HG03103 (cell line): ENCODE data around the gene C19orf12.

Source experiments
- ATAC-seq: cut with Tn5 transposase; IDR thresholded peaks from one replicate; pipeline ENCODE4 v1.9.1; 2021; ENCODE audit warnings: low read depth; ENCODE audit not compliant: unreplicated experiment

The C19orf12 gene

GRCh38 chr19:29714953-29715700 is at the start of gene C19orf12:
Gene C19orf12 (minus strand): TSS chr19:29715261. CDS start chr19:29708413, 6,848 bp downstream.
- ATAC-seq, result peak; percentile 65

- no peak for ATAC-seq
Measured at GRCh38 chr19:29764361-29764760, 49.3 kb upstream of the C19orf12 start.

- no peak for ATAC-seq
Measured at GRCh38 chr19:29763196-29763595, 48.1 kb upstream of the C19orf12 start.

GRCh38 chr19:29761575-29762232 is 46.6 kb upstream of the C19orf12 start:
- no peak for ATAC-seq

GRCh38 chr19:29760752-29761502 is 45.9 kb upstream of the C19orf12 start:
- no peak for ATAC-seq

- no peak for ATAC-seq
Measured at GRCh38 chr19:29759359-29759758, 44.3 kb upstream of the C19orf12 start.

- ATAC-seq, result no peak
Measured at GRCh38 chr19:29758863-29759262, 43.8 kb upstream of the C19orf12 start.

GRCh38 chr19:29757551-29757950 is 42.5 kb upstream of the C19orf12 start:
- ATAC-seq, result no peak

- ATAC-seq, result no peak
Measured at GRCh38 chr19:29753934-29754305, 38.9 kb upstream of the C19orf12 start.

GRCh38 chr19:29753190-29753933 is 38.3 kb upstream of the C19orf12 start:
- ATAC-seq, result no peak

GRCh38 chr19:29752450-29753025 is 37.5 kb upstream of the C19orf12 start:
- ATAC-seq, result no peak

- no peak for ATAC-seq
Measured at GRCh38 chr19:29751932-29752331, 36.9 kb upstream of the C19orf12 start.

GRCh38 chr19:29750001-29750400 is 34.9 kb upstream of the C19orf12 start:
- no peak for ATAC-seq

GRCh38 chr19:29748996-29749849 is 34.2 kb upstream of the C19orf12 start:
- no peak for ATAC-seq

- no peak for ATAC-seq
Measured at GRCh38 chr19:29745253-29745652, 30.2 kb upstream of the C19orf12 start.

GRCh38 chr19:29743681-29744080 is 28.6 kb upstream of the C19orf12 start:
- ATAC-seq, result no peak

- ATAC-seq, result no peak
Measured at GRCh38 chr19:29741776-29742175, 26.7 kb upstream of the C19orf12 start.

- ATAC-seq, result no peak
Measured at GRCh38 chr19:29741226-29741625, 26.2 kb upstream of the C19orf12 start.

- ATAC-seq, result no peak
Measured at GRCh38 chr19:29737461-29738000, 22.5 kb upstream of the C19orf12 start.
